GM06990 (cell line): Measurements from ENCODE around the gene KRTAP2-1.
"Not testable (repeated sequence)": the region's sequence is repeated elsewhere in the genome, so short reads cannot be mapped to it uniquely, and the experiment has no call there.

Source experiments
- DNase-seq: peaks from one replicate; pipeline ENCODE4 v3.0.0-alpha.2; 2011; ENCODE audit not compliant: insufficient read length; ENCODE audit errors: extremely low read depth
- H3K27me3 ChIP-seq: replicated peaks from 2 replicates; pipeline ENCODE4 v1.6.0; 2011; ENCODE audit warnings: low read length; ENCODE audit not compliant: control insufficient read depth, insufficient read depth
- H3K36me3 ChIP-seq: 2 replicates; pipeline ENCODE4 v1.5.1; 2011; ENCODE audit warnings: low read length; ENCODE audit not compliant: control insufficient read depth, insufficient read depth
- H3K4me3 ChIP-seq: replicated peaks from 2 replicates; pipeline ENCODE4 v1.5.1; 2011; ENCODE audit warnings: low read depth, mild to moderate bottlenecking, control low read depth, low read length
- CTCF ChIP-seq: IDR thresholded peaks from 2 replicates; pipeline ENCODE4 v1.5.1; 2011; ENCODE audit warnings: low read length, control low read depth, mild to moderate bottlenecking, inconsistent platforms; ENCODE audit not compliant: insufficient read depth, poor library complexity, severe bottlenecking

Gene KRTAP2-1

GRCh38 chr17:41046735-41047465 is at the start of gene KRTAP2-1:
Gene KRTAP2-1 (minus strand): TSS chr17:41047316. CDS start chr17:41047267, 49 bp downstream.
- not testable (repeated sequence) for H3K36me3 ChIP-seq, H3K4me3 ChIP-seq, DNase-seq, H3K27me3 ChIP-seq

GRCh38 chr17:41096055-41096454 is 48.9 kb upstream of the KRTAP2-1 start:
- no peak for DNase-seq
- Histone ChIP-seq H3K4me3 (no peak overlapping the region), H3K36me3 (no peaks in the 10 kb centered on the region), H3K27me3 (no peaks in the 10 kb centered on the region)
- TF ChIP-seq CTCF: no peak

- H3K36me3 ChIP-seq, H3K27me3 ChIP-seq, H3K4me3 ChIP-seq, DNase-seq: not testable (repeated sequence)
Measured at GRCh38 chr17:41088760-41089352, 41.7 kb upstream of the KRTAP2-1 start.

- not testable (repeated sequence) for H3K4me3 ChIP-seq, H3K36me3 ChIP-seq, H3K27me3 ChIP-seq, DNase-seq
Measured at GRCh38 chr17:41084100-41084856, 37.2 kb upstream of the KRTAP2-1 start, which contains the start of gene KRTAP4-7. Gene KRTAP4-7 (plus strand): TSS chr17:41084150. CDS start chr17:41084207, 57 bp downstream.

- not testable (repeated sequence) for H3K36me3 ChIP-seq, H3K4me3 ChIP-seq, DNase-seq, H3K27me3 ChIP-seq
Measured at GRCh38 chr17:41083427-41083826, 36.3 kb upstream of the KRTAP2-1 start.

GRCh38 chr17:41082626-41083025 is 35.5 kb upstream of the KRTAP2-1 start:
- Histone ChIP-seq H3K4me3 (no peak overlapping the region), H3K27me3 (no peaks in the 10 kb centered on the region), H3K36me3 (no peaks in the 10 kb centered on the region)
- DNase-seq: no peak
- no peak for TF ChIP-seq CTCF

GRCh38 chr17:41076788-41077187 is 29.7 kb upstream of the KRTAP2-1 start:
- Histone ChIP-seq H3K4me3 (no peak overlapping the region), H3K36me3 (no peaks in the 10 kb centered on the region), H3K27me3 (no peaks in the 10 kb centered on the region)
- DNase-seq: no peak
- no peak for TF ChIP-seq CTCF
